DND-41 (cell line): Measurements from ENCODE around the gene SLC12A8.

Source experiments
- ATAC-seq: fragments of 200-7000 bp; cut with Tn5 transposase; 3 replicates; pipeline ENCODE4 v1.9.1; 2021; ENCODE audit warnings: low read depth; ENCODE audit not compliant: insufficient read depth
- DNase-seq: peaks from one replicate; pipeline ENCODE4 v3.0.0-alpha.2; 2020
- H2AFZ ChIP-seq: 2 replicates; pipeline ENCODE4 v1.6.0; 2012; ENCODE audit warnings: low read depth, low read length
- H3K27ac ChIP-seq: 2 replicates; pipeline ENCODE4 v1.5.1; 2012; ENCODE audit warnings: low read length, inconsistent platforms
- H3K27me3 ChIP-seq: fragments of 200-600 bp; sonication (generic); 2 replicates; pipeline ENCODE4 v1.6.0; 2012; ENCODE audit warnings: low read length, mild to moderate bottlenecking, inconsistent platforms; ENCODE audit not compliant: insufficient read depth, poor library complexity
- H3K36me3 ChIP-seq: 2 replicates; pipeline ENCODE4 v1.5.1; 2012; ENCODE audit warnings: low read length, inconsistent platforms; ENCODE audit not compliant: insufficient read depth
- H3K4me1 ChIP-seq: 2 replicates; pipeline ENCODE4 v1.5.1; 2012; ENCODE audit warnings: mild to moderate bottlenecking, low read length; ENCODE audit not compliant: insufficient read depth
- H3K4me2 ChIP-seq: 2 replicates; pipeline ENCODE4 v1.6.0; 2012; ENCODE audit warnings: mild to moderate bottlenecking, moderate library complexity, low read length, inconsistent platforms; ENCODE audit not compliant: insufficient read depth
- H3K4me3 ChIP-seq, 2 experiments: fragments of 200-600 bp in 1 of 2; shearing (Covaris generic) in 1 of 2; 2 replicates each; pipeline ENCODE4 v1.5.1; 2012 to 2016; ENCODE audit warnings: inconsistent platforms in 2 of 2, low read length in 2 of 2, mild to moderate bottlenecking in 2 of 2, low read depth in 1 of 2, moderate library complexity in 1 of 2
- H3K79me2 ChIP-seq: 2 replicates; pipeline ENCODE4 v1.6.0; 2012; ENCODE audit warnings: low read length, inconsistent platforms; ENCODE audit not compliant: insufficient read depth
- H3K9ac ChIP-seq: 2 replicates; pipeline ENCODE4 v1.6.0; 2012; ENCODE audit warnings: low read depth, mild to moderate bottlenecking, inconsistent platforms, low read length, moderate library complexity
- H3K9me3 ChIP-seq: 2 replicates; pipeline ENCODE4 v1.5.1; 2012; ENCODE audit warnings: low read length, moderate library complexity, mild to moderate bottlenecking, inconsistent platforms; ENCODE audit not compliant: insufficient read depth, severe bottlenecking
- H4K20me1 ChIP-seq: 2 replicates; pipeline ENCODE4 v1.6.0; 2012; ENCODE audit warnings: low read length; ENCODE audit not compliant: insufficient read depth
- EZH2 ChIP-seq: IDR thresholded peaks from 3 replicates; pipeline ENCODE4 v1.6.1; 2012; ENCODE audit warnings: borderline replicate concordance, low read depth, mild to moderate bottlenecking, moderate library complexity, low read length, inconsistent platforms; ENCODE audit not compliant: severe bottlenecking
- TF ChIP-seq, protein P1 (sequence below): IDR thresholded peaks from 2 replicates; pipeline ENCODE4 v1.5.1; 2012; ENCODE audit warnings: borderline replicate concordance, low read length, moderate library complexity, mild to moderate bottlenecking; ENCODE audit not compliant: poor library complexity, severe bottlenecking; ENCODE audit errors: extremely low read depth

The SLC12A8 gene, protein sequence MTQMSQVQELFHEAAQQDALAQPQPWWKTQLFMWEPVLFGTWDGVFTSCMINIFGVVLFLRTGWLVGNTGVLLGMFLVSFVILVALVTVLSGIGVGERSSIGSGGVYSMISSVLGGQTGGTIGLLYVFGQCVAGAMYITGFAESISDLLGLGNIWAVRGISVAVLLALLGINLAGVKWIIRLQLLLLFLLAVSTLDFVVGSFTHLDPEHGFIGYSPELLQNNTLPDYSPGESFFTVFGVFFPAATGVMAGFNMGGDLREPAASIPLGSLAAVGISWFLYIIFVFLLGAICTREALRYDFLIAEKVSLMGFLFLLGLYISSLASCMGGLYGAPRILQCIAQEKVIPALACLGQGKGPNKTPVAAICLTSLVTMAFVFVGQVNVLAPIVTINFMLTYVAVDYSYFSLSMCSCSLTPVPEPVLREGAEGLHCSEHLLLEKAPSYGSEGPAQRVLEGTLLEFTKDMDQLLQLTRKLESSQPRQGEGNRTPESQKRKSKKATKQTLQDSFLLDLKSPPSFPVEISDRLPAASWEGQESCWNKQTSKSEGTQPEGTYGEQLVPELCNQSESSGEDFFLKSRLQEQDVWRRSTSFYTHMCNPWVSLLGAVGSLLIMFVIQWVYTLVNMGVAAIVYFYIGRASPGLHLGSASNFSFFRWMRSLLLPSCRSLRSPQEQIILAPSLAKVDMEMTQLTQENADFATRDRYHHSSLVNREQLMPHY

DNA sequence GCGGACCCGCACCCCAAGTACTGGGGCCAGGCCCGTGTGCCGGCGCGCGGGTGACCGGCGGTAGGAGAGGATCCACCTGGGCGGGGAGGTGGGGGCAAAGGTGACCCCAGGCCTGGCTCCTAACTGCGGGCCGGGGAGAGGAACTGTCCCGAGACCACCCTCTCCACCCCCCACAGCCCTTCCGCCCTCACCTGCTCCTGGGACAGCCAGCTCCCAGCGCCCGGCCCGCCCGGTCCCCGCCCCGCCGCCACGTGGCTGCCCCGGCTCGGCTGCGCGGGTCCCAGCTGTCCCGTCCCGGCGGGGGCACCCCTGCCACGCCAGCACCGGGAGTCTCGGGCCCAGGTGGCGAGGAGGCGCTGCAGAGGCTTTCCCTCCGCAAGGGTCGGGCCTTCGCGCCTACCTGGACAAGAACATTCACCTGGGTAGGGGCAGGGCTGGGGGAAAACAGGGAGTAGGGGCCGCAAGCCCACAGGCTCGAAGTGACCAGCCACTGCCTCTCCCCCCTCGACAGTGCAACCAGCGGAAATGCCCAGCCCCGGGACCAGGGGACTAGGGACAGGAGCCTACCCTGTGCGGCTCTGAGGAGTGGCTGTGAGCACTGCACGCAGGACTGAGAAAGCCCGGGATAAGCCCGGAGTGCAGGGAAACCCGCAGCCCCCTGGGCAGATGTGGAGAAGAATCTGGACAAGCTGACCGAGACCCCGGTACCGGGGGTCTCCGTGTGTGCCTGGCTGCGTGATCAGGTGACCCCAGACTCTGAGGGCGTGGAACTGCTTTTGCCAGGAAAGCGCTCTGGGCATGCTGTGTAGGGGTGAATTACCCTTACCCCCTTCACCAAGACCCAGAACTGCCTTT lies at the start of gene SLC12A8:
Gene SLC12A8 (minus strand): TSS at position 240 of the 855 bp plus-strand sequence. CDS start 1,399 bp downstream, outside the sequence.
- no peaks in the 10 kb centered on the region for H3K79me2 ChIP-seq
- no peak within 1 kb of the TSS for H3K27ac ChIP-seq
- no peak within 1 kb of the TSS for H3K4me3 ChIP-seq
- TF ChIP-seq EZH2, result no peak
- H3K27me3 ChIP-seq, result no peaks in the 10 kb centered on the region
- H3K36me3 ChIP-seq, result no peaks in the 10 kb centered on the region
- H3K9ac ChIP-seq, result no peak within 1 kb of the TSS
- no peaks in the 10 kb centered on the region for H3K9me3 ChIP-seq
- no peaks in the 10 kb centered on the region for H4K20me1 ChIP-seq
- no peak within 1 kb of the TSS for H2AFZ ChIP-seq
- no peak for ATAC-seq
- H3K4me2 ChIP-seq, result no peak within 1 kb of the TSS
- peaks cover 14% of the 10 kb centered on the region for H3K4me1 ChIP-seq
- no peak for DNase-seq

DNA sequence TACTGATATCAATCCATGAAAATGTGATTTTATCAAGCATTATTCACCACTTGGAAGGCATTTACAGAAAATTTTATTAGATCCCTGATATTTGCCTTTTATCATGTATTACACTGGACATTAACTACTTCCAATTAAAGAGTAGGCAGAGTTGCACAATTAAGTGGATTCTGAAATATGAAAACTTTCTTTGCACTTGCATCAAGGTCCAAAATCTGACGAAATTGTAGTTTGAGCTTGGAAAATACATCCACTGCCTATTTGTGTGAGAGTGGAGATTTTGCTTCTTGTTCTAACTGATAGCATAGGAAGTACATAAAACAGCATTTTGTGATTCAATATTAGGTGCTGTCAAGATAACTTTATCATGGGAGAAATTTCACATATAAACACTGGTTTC lies 49.6 kb upstream of the SLC12A8 start:
- peaks cover 33% of the 10 kb centered on the region for H3K36me3 ChIP-seq
- H3K9me3 ChIP-seq, result no peaks in the 10 kb centered on the region
- DNase-seq, result no peak
- ATAC-seq, result no peak
- H3K79me2 ChIP-seq, result no peaks in the 10 kb centered on the region; the same call in 1 of the 2 replicates
- no peaks in the 10 kb centered on the region for H3K27me3 ChIP-seq
- H3K4me2 ChIP-seq, result no peak overlapping the region
- H2AFZ ChIP-seq, result no peak overlapping the region
- no peak overlapping the region for H3K9ac ChIP-seq
- no peaks in the 10 kb centered on the region for H3K4me1 ChIP-seq
- H3K27ac ChIP-seq, result no peak overlapping the region
- TF ChIP-seq, protein P1, sequence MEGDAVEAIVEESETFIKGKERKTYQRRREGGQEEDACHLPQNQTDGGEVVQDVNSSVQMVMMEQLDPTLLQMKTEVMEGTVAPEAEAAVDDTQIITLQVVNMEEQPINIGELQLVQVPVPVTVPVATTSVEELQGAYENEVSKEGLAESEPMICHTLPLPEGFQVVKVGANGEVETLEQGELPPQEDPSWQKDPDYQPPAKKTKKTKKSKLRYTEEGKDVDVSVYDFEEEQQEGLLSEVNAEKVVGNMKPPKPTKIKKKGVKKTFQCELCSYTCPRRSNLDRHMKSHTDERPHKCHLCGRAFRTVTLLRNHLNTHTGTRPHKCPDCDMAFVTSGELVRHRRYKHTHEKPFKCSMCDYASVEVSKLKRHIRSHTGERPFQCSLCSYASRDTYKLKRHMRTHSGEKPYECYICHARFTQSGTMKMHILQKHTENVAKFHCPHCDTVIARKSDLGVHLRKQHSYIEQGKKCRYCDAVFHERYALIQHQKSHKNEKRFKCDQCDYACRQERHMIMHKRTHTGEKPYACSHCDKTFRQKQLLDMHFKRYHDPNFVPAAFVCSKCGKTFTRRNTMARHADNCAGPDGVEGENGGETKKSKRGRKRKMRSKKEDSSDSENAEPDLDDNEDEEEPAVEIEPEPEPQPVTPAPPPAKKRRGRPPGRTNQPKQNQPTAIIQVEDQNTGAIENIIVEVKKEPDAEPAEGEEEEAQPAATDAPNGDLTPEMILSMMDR, result no peak
- no peak for TF ChIP-seq EZH2
- H4K20me1 ChIP-seq, result 0 out of 2 replicates have a peak, but pooled peaks cover 4% of the 10 kb centered on the region
- H3K4me3 ChIP-seq, result no peak overlapping the region

DNA sequence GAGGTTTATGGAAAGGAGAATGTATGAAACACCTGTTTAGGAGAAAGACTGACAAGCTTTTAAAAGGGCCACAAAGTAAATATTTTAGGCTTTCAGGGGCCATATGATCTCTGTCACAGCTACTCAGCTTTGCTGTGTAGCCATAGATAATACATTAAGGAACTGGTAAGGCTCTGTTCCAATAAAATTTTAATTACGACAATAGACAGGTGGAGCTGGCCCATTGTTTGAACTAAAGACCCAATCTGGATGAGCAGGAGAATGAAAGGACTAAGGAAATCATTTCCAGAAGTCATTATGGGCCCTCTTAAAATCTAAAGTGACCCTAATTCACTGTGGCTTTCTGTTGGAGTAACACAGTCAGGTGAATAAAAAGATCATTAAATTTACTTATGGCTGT lies 48.5 kb upstream of the SLC12A8 start:
- no peak for ATAC-seq
- Histone ChIP-seq H3K9me3 (peaks cover 2% of the 10 kb centered on the region), H3K4me1 (no peaks in the 10 kb centered on the region), H3K4me3 (no peak overlapping the region), H3K4me2 (no peak overlapping the region), H2AFZ (no peak overlapping the region), H3K36me3 (peaks cover 33% of the 10 kb centered on the region), H4K20me1 (no peaks in the 10 kb centered on the region), H3K9ac (no peak overlapping the region), H3K27ac (no peak overlapping the region), H3K27me3 (no peaks in the 10 kb centered on the region), H3K79me2 (no peaks in the 10 kb centered on the region)
- TF ChIP-seq EZH2, result no peak
- TF ChIP-seq, protein P1, result no peak
- DNase-seq, result no peak
